Glomerular endothelial cell (primary cell): ENCODE data around the gene GPR162. TPM values are rescaled to one million over a fixed set of nuclear protein-coding genes. Genes with fewer than 3 reads are reported as not detected.
"Not testable (repeated sequence)": the region's sequence is repeated elsewhere in the genome, so short reads cannot be mapped to it uniquely, and the experiment has no call there.

ENCODE experiments used
- DNase-seq: peaks from one replicate; pipeline ENCODE4 v3.0.0-alpha.2; 2011; ENCODE audit warnings: low read depth, low spot score; ENCODE audit errors: extremely low read depth
- total RNA-seq: library from RNA; depleted of rRNA; stranded (reverse); fragments of >200 nt; gene quantifications from 2 replicates; pipeline ENCODE4 v1.2.3, GENCODE V29; 2015

GPR162 gene
- total RNA-seq, 1 donor from 2014 or later: 3.7 TPM

DNA sequence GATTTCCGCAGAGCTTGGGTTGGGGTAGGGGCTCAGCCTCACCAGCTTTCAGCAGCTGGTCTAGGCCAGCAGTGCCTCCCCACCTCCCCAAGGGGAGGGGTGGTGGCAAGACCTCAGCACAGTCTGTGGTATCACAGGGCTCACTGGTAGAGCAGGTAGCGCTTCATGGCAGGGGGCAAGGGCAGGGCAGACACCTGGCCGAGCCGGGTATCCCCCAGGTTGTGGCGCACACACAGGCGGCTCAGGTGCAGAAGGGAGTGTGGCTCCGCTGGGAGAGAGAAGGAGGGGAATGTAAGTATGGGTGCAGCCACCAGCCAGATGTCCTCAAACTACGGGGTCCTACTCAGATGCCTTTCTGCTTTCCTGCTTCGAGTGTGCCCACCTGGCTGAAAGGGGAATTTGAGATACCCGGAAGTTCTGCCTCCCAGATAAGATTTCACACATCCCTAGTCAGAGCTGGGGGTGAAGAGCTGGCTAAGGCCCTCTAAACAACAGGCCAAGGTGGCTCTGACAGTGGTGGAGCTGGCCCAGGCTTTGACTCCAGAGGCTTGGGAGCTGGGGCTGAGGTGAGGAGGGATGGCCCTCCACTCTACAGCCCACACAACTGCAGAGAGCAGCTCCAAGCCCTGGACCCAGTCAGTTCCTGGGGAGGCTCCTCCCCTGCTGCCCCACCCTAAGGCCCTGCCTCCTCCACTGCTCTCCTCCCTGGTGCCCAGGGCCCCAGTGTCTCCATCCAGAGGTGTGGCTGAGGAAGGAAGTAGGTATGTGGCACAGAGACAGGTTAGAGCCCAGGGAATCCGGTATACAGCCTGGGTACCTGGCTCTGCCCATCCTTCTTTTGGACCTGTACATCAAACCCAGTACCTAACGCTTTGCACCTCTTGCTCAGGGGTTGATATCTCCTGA lies 49.7 kb downstream of the GPR162 start:
- DNase-seq: no peak

GRCh38 chr12:6872073-6873048 lies 50.7 kb downstream of the GPR162 start:
- DNase-seq: no peak

DNA sequence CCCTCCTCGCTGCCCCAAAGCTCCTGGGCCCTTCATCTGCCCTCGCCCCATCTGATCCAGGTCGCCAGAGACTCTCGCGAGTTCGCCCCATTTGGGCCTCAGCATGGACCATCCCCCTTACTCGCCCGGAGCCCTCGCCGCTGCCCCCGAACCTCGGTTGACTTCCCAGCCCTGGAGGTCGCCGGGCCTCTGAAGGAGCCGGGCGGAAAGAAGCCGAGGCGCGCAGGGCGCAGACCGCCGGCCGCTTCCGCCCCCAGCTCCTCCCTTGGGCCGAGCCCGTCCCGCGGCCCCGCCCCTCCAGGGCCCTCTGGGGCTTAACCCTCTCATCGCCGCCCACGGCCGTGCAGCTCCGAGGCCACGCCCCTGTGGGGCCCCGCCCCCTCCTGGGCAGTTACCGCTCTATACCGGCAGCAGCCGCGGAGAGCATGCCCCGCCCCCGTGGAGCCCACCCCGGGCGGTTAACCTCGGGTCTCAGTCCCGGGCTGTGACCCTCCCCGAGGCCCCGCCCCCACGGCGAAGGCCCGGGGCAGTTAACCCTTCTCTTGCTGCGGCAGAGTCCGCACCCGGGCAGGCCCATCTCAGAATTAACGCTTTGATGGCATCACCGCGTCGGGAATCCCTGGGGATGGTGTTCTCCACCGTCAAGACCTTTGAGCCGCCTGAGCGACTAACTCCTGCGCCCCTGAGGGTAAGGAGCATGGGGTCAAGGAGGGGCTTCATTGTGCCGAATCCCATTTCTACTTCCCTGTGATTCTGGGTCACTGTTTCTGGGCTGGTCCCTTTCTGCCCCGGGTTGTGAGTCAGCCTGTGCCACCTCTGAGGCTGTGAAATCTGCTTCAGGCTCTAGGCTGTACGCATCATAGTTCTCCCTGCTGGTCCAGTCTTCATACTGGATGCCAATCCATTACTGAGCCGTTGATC lies 51.7 kb downstream of the GPR162 start, which contains the start of gene SPSB2:
Gene SPSB2, minus strand, starts transcription at position 210 of the 921 bp plus-strand sequence. CDS start 402 bp downstream, outside the sequence.
- no peak for DNase-seq

GRCh38 chr12:6874015-6874368 lies 52.4 kb downstream of the GPR162 start:
- DNase-seq: not testable (repeated sequence)

Other genes starting within 250 kb of the GPR162 start
- 183 and 211 TPM in 2 replicates for gene CHD4, start 214.4 kb upstream of the GPR162 start, total RNA-seq
- gene LPAR5, start 185.9 kb upstream of the GPR162 start, total RNA-seq: 0.58 TPM in 1 of 2 replicates, not detected in the other
- gene ACRBP, start 174.4 kb upstream of the GPR162 start, total RNA-seq: 0.58 TPM in 1 of 2 replicates, not detected in the other
- gene ING4, start 158.7 kb upstream of the GPR162 start, total RNA-seq: 49.7 and 55.1 TPM in 2 replicates
- gene ZNF384, start 132.4 kb upstream of the GPR162 start, total RNA-seq: 20.1 and 30.3 TPM in 2 replicates
- not detected in 2 replicates for gene PIANP, start 121.0 kb upstream of the GPR162 start, total RNA-seq
- gene COPS7A, start 97.8 kb upstream of the GPR162 start, total RNA-seq: 58.8 and 72.9 TPM in 2 replicates
- gene MLF2, start 68.7 kb upstream of the GPR162 start, total RNA-seq: 186 and 229 TPM in 2 replicates
- gene PTMS, start 55.5 kb upstream of the GPR162 start, total RNA-seq: 240 and 281 TPM in 2 replicates
- not detected in 2 replicates for gene LAG3, start 49.3 kb upstream of the GPR162 start, total RNA-seq
- not detected in 2 replicates for gene CD4, start 32.3 kb upstream of the GPR162 start, total RNA-seq
- gene P3H3, start 6.6 kb downstream of the GPR162 start, total RNA-seq: 53.8 and 87.9 TPM in 2 replicates
- 0.39 and 2.3 TPM in 2 replicates for gene GNB3, start 19.1 kb downstream of the GPR162 start, total RNA-seq
- gene CDCA3, start 29.5 kb downstream of the GPR162 start, total RNA-seq: 6.0 and 14.6 TPM in 2 replicates
- 74.8 and 77.1 TPM in 2 replicates for gene USP5, start 30.3 kb downstream of the GPR162 start, total RNA-seq
- 542 and 832 TPM in 2 replicates for gene TPI1, start 45.7 kb downstream of the GPR162 start, total RNA-seq
- gene SPSB2, start 51.5 kb downstream of the GPR162 start, total RNA-seq: 5.3 and 5.5 TPM in 2 replicates
- gene LRRC23, start 83.0 kb downstream of the GPR162 start, total RNA-seq: 6.3 and 9.6 TPM in 2 replicates
- gene ENO2, start 92.8 kb downstream of the GPR162 start, total RNA-seq: 18.1 and 18.4 TPM in 2 replicates
- 33.6 and 64.6 TPM in 2 replicates for gene ATN1, start 106.1 kb downstream of the GPR162 start, total RNA-seq
- not detected in 2 replicates for gene RNU7-1, start 122.0 kb downstream of the GPR162 start, total RNA-seq
- 180 and 194 TPM in 2 replicates for gene C12orf57, start 122.2 kb downstream of the GPR162 start, total RNA-seq
- gene PTPN6, start 129.5 kb downstream of the GPR162 start, total RNA-seq: 0.29 and 8.5 TPM in 2 replicates
- 240 and 281 TPM in 2 replicates for gene PHB2, start 148.8 kb downstream of the GPR162 start, total RNA-seq
- 24.3 and 25.3 TPM in 2 replicates for gene EMG1, start 149.1 kb downstream of the GPR162 start, total RNA-seq
- 15.4 and 19.4 TPM in 2 replicates for gene LPCAT3, start 196.7 kb downstream of the GPR162 start, total RNA-seq
- 0.64 and 0.68 TPM in 2 replicates for gene C1S, start 238.9 kb downstream of the GPR162 start, total RNA-seq